K562 (cell line): ENCODE measurements around the gene ZNF816. TPM values are rescaled to one million over a fixed set of nuclear protein-coding genes. Genes with fewer than 3 reads are reported as not detected.

Experiments used
- ATAC-seq: fragments of 200-7000 bp; cut with Tn5 transposase; 3 replicates; pipeline ENCODE4 v1.9.1; 2020; ENCODE audit warnings: moderate library complexity
- BruUV-seq: library from RNA; stranded (reverse); fragments of 400-500 nt; replicated peaks from 2 replicates; lab custom pipeline; 2021; lab: Mats Ljungman, UMichigan
- CTCF ChIA-PET: fragments of 300-600 bp; formaldehyde crosslinking; extraction: SDS; loops from one replicate; lab custom pipeline; 2021; ENCODE audit warnings: low intra/inter-chr PET ratio; lab: Yijun Ruan, JAX
- POLR2A ChIA-PET: fragments of 300-600, 350-650 bp; sonication (Branson Sonifier 250); formaldehyde crosslinking; extraction: SDS; loops from one replicate; lab custom pipeline; 2021; ENCODE audit warnings: antibody characterized with exemption, inconsistent platforms; lab: Yijun Ruan, JAX
- DNase-seq, 4 experiments: peaks; one replicate each; pipeline versions ENCODE4 v3.0.0 to v3.0.0-alpha.2; 2011 to 2018; ENCODE audit warnings: low spot score in 3 of 4, mixed read lengths in 3 of 4; ENCODE audit errors: extremely low read depth in 1 of 4
- FAIRE-seq: peaks from 2 replicates; lab custom pipeline; 2011; peaks lifted over from hg19 to GRCh38; lab: Jason Lieb, UNC
- H2AFZ ChIP-seq: 2 replicates; pipeline ENCODE4 v1.6.0; 2011; ENCODE audit warnings: low read depth, low read length, control low read depth, inconsistent platforms
- H3K27ac ChIP-seq: fragments of 200-600 bp; 3 replicates; pipeline ENCODE4 v1.8.0; 2011; ENCODE audit warnings: low read depth, mild to moderate bottlenecking, control low read depth, inconsistent platforms, low read length, moderate library complexity, mixed read lengths; ENCODE audit errors: extremely low read depth
- H3K27me3 ChIP-seq, 2 experiments: fragments of 300-600 bp in 1 of 2; 2 replicates in 1 of 2; 3 replicates in 1 of 2; pipeline versions ENCODE4 v1.6.0 to v1.8.0; 2011; ENCODE audit warnings: inconsistent platforms in 2 of 2, low read length in 2 of 2, mild to moderate bottlenecking in 1 of 2, mixed read lengths in 1 of 2, moderate library complexity in 1 of 2; ENCODE audit not compliant: control insufficient read depth in 2 of 2, insufficient read depth in 2 of 2
- H3K36me3 ChIP-seq: fragments of 300-600 bp; 3 replicates; pipeline ENCODE4 v1.8.0; 2011; ENCODE audit warnings: mild to moderate bottlenecking, low read length, inconsistent platforms; ENCODE audit not compliant: control insufficient read depth, insufficient read depth
- H3K4me1 ChIP-seq, 2 experiments: fragments of 200-600 bp in 1 of 2; replicated peaks in 1 of 2; 2 replicates in 1 of 2; 3 replicates in 1 of 2; pipeline versions ENCODE4 v1.5.1 to v1.8.0; 2011; ENCODE audit warnings: inconsistent platforms in 2 of 2, low read length in 2 of 2, mild to moderate bottlenecking in 1 of 2, mixed read lengths in 1 of 2, moderate library complexity in 1 of 2; ENCODE audit not compliant: control insufficient read depth in 2 of 2, insufficient read depth in 2 of 2
- H3K4me2 ChIP-seq: 2 replicates; pipeline ENCODE4 v1.6.1; 2011; ENCODE audit warnings: low read length, control low read depth, inconsistent platforms, mixed read lengths; ENCODE audit not compliant: insufficient read depth
- H3K4me3 ChIP-seq: fragments of 200-600 bp; sonication (generic), shearing (Covaris generic); 2 replicates; pipeline ENCODE4 v1.5.1; 2016; ENCODE audit warnings: control low read depth, inconsistent platforms
- H3K79me2 ChIP-seq: fragments of 200-600 bp; 3 replicates; pipeline ENCODE4 v1.8.0; 2011; ENCODE audit warnings: low read length, inconsistent platforms; ENCODE audit not compliant: control insufficient read depth, insufficient read depth
- H3K9ac ChIP-seq, 2 experiments: 2 replicates each; pipeline versions ENCODE4 v1.6.0 to v1.6.1; 2011; ENCODE audit warnings: low read depth in 2 of 2, low read length in 2 of 2, control low read depth in 1 of 2, inconsistent platforms in 1 of 2, mild to moderate bottlenecking in 1 of 2, mixed read lengths in 1 of 2; ENCODE audit not compliant: insufficient read depth in 1 of 2
- H3K9me1 ChIP-seq: one replicate; pipeline ENCODE4 v1.6.0; 2011; ENCODE audit warnings: inconsistent platforms, mild to moderate bottlenecking, low read length, moderate library complexity; ENCODE audit not compliant: control insufficient read depth, insufficient read depth
- H3K9me3 ChIP-seq: replicated peaks from 2 replicates; pipeline ENCODE4 v1.5.1; 2011; ENCODE audit warnings: low read depth, low read length, inconsistent platforms; ENCODE audit not compliant: control insufficient read depth, insufficient read depth
- H4K20me1 ChIP-seq: replicated peaks from 2 replicates; pipeline ENCODE4 v1.6.1; 2011; ENCODE audit warnings: low read length, inconsistent platforms, mixed read lengths; ENCODE audit not compliant: control insufficient read depth, insufficient read depth
- HMG20A ChIP-seq: fragments of 450-650 bp; formaldehyde crosslinking; conservative IDR thresholded peaks from 2 replicates; pipeline ENCODE4 v1.4.0; 2020; ENCODE audit warnings: mild to moderate bottlenecking, mixed read lengths
- ZFP36 ChIP-seq: fragments of 150-350 bp; IDR thresholded peaks from 2 replicates; pipeline ENCODE4 v1.6.1; 2018; ENCODE audit warnings: low read length, low read depth; ENCODE audit not compliant: partially characterized antibody
- ZNF274 ChIP-seq: IDR thresholded peaks from 2 replicates; pipeline ENCODE4 v1.6.1; 2011; ENCODE audit warnings: low read depth, mild to moderate bottlenecking, low read length, moderate library complexity, borderline replicate concordance
- WGBS: fragments of 100-300 bp; shearing (Covaris generic); methylation state at CpG from one replicate; pipeline ENCODE4 v1.1.6; 2016; ENCODE audit warnings: low coverage, mixed read lengths; ENCODE audit not compliant: insufficient coverage; ENCODE audit errors: missing lambda C conversion rate; 5-methylcytosine and 5-hydroxymethylcytosine counted together
- in situ Hi-C: fragments of 300-500 bp; cut with MboI; formaldehyde crosslinking; loops from 4 replicates; pipeline ENCODE4 v1.15.0; 2018; ENCODE audit warnings: inconsistent platforms, mixed read lengths
- intact Hi-C: fragments of 100-400 bp; cut with micrococcal nuclease; formaldehyde crosslinking; loops from 2 replicates; pipeline ENCODE4 v1.14.2; 2022
- polyA plus RNA-seq, 8 experiments: library from polyadenylated mRNA; depleted of rRNA in 4 of 8; stranded (reverse) in 5 of 8; unstranded in 3 of 8; fragments of >200 nt; fragmentation: Nextera tagmentation in 2 of 8; fragmentation: Illumina TruSeq in 1 of 8; extraction: Ambion mirVana in 2 of 8; extraction: Trizol in 1 of 8; gene quantifications; 2 replicates each; pipeline versions ENCODE4 v1.2.1 to v1.2.3, GENCODE V29; 2011 to 2014; ENCODE audit warnings: inconsistent platforms in 1 of 8, missing spikeins in 1 of 8
- total RNA-seq, 7 experiments: library from RNA; depleted of rRNA in 6 of 7; stranded (reverse); fragments of >200 nt in 6 of 7; fragmentation: Illumina TruSeq in 2 of 7; extraction: Trizol in 2 of 7; gene quantifications; 2 replicates each; pipeline versions ENCODE4 v1.2.1 to v1.2.3, GENCODE V29; 2011 to 2021; ENCODE audit warnings: low replicate concordance in 1 of 7
- TF ChIP-seq, protein P1 (sequence below): fragments of 450-650 bp; IDR thresholded peaks from 2 replicates; pipeline ENCODE4 v1.6.1; 2016; ENCODE audit warnings: antibody characterized with exemption

ZNF816 gene
- total and polyA plus RNA-seq, 9 of the 15 experiments (the other 6 are each of a cell fraction or from before 2014, with no cell fraction given) = 8.6 to 23.4 (median 13.0) TPM

DNA sequence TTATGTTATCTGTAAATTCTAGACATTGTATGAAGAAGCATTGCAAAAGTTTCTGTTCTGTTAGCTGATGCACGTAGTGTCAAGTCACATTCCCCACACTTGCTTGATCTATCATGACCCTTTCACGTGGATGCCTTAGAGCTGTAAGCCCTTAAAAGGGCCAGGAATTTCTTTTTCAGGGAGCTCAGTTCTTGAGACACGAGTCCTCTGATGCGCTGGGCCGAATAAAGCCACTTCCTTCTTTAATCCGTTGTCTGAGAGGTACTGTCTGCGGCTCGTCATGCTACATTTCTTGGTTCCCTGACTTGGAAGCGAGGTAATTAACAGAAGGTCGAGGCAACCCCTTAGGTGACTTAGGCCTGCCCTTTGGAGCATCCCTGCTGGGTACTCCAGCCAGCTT lies 5.8 kb downstream of the ZNF816 start:
- Histone ChIP-seq H3K4me3 (no peak overlapping the region), H3K79me2 (peaks cover 44% of the 10 kb centered on the region), H3K27me3 (no peaks in the 10 kb centered on the region), H3K27ac (no peak overlapping the region), H3K9me3 (peaks cover 37% of the 10 kb centered on the region), H3K4me2 (no peak overlapping the region), H4K20me1 (no peaks in the 10 kb centered on the region), H2AFZ (no peak overlapping the region), H3K9ac (no peak overlapping the region), H3K36me3 (peaks cover 76% of the 10 kb centered on the region), H3K4me1 (peaks cover 0 to 8% of the 10 kb centered on the region in 2 experiments; a peak in 3 of 5 replicates), H3K9me1 (no peaks in the 10 kb centered on the region)
- peak; percentile 29 for FAIRE-seq
- in situ Hi-C loops = no loop called here
- ChIA-PET CTCF (interaction anchor here (0.6 kb wide), 1 partner anchor 36 kb away, joined by 3 read pairs; no protein-coding TSS in a partner anchor), POLR2A (interaction anchor here (0.7 kb wide), 1 partner anchor 16 kb away, joined by 3 read pairs; no protein-coding TSS in a partner anchor)
- no peak for ATAC-seq
- TF ChIP-seq, protein P1, sequence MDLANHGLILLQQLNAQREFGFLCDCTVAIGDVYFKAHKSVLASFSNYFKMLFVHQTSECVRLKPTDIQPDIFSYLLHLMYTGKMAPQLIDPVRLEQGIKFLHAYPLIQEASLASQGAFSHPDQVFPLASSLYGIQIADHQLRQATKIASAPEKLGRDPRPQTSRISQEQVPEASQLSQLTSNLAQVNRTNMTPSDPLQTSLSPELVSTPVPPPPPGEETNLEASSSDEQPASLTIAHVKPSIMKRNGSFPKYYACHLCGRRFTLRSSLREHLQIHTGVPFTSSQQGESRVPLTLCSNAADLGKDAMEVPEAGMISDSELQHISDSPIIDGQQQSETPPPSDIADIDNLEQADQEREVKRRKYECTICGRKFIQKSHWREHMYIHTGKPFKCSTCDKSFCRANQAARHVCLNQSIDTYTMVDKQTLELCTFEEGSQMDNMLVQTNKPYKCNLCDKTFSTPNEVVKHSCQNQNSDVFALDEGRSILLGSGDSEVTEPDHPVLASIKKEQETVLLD = no peak
- no TSS peak for BruUV-seq
- 98% methylated on average over 10 of the region's 10 CpGs for WGBS
- intact Hi-C loops = no loop called here
- no peak for DNase-seq

DNA sequence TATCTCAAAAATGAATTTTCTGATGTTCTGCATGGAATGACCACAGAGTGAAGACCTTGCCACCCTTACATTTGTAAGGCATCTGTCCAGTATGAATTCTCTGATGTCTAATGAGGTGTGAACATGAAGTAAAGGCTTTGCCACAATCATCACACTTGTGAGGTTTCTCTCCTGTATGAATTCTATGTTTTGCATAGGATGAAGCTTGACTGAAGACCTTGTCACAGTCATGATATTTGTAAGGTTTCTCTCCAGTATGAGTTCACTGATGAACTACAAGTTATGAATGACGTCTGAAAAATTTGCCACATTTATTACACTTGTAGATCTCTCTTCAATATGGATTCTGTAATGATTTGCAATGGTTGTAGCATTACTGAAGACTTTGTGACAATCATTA lies 13.3 kb downstream of the ZNF816 start:
- ChIA-PET CTCF (no interaction called here), POLR2A (no interaction called here)
- no peak overlapping the region for H2AFZ ChIP-seq
- no peaks in the 10 kb centered on the region for H3K4me1 ChIP-seq
- peaks cover 49% of the 10 kb centered on the region for H3K9me3 ChIP-seq
- TF ChIP-seq ZFP36 (no peak), ZNF274 (0 out of 2 replicates have a peak, but pooled peaks have one; percentile 36), HMG20A (CRISPR knock-in tag) (no peak)
- no peaks in the 10 kb centered on the region for H3K79me2 ChIP-seq
- BruUV-seq = no TSS peak
- no peak overlapping the region for H3K4me2 ChIP-seq
- no peaks in the 10 kb centered on the region for H3K27me3 ChIP-seq
- no peak overlapping the region for H3K4me3 ChIP-seq
- intact Hi-C loops (no loop called here), in situ Hi-C loops (no loop called here)
- peaks cover 41% of the 10 kb centered on the region for H3K36me3 ChIP-seq
- FAIRE-seq = no peak
- H4K20me1 ChIP-seq = no peaks in the 10 kb centered on the region
- no peak for DNase-seq
- no peak overlapping the region for H3K27ac ChIP-seq
- no peak for ATAC-seq
- no peaks in the 10 kb centered on the region for H3K9me1 ChIP-seq
- 20% methylated on average over 1 of the region's 1 CpG for WGBS
- H3K9ac ChIP-seq = no peak overlapping the region
